HepG2 (cell line): Measurements from ENCODE around the gene B4GALT5. TPM values are rescaled to one million over a fixed set of nuclear protein-coding genes. Genes with fewer than 3 reads are reported as not detected.

Experiments
- ATAC-seq: fragments of 200-7000 bp; cut with Tn5 transposase; 3 replicates; pipeline ENCODE4 v1.9.1; 2020; ENCODE audit warnings: mild to moderate bottlenecking, moderate library complexity
- BruUV-seq: library from RNA; stranded (reverse); fragments of 400-500 nt; replicated peaks from 2 replicates; lab custom pipeline; 2021; lab: Mats Ljungman, UMichigan
- CTCF ChIA-PET: fragments of 300-600 bp; formaldehyde crosslinking; extraction: SDS; loops from one replicate; lab custom pipeline; 2021; ENCODE audit warnings: low total read pairs, inconsistent platforms, low intra/inter-chr PET ratio; lab: Yijun Ruan, JAX
- POLR2A ChIA-PET: fragments of 350-600 bp; sonication (Branson Sonifier 250); formaldehyde crosslinking; loops from one replicate; lab custom pipeline; 2020; ENCODE audit warnings: antibody characterized with exemption, inconsistent platforms; lab: Yijun Ruan, JAX
- DNase-seq: peaks from one replicate; pipeline ENCODE4 v3.0.0-alpha.2; 2015; ENCODE audit warnings: low spot score
- FAIRE-seq: peaks from 3 replicates; lab custom pipeline; 2011; peaks lifted over from hg19 to GRCh38; lab: Jason Lieb, UNC
- H2AFZ ChIP-seq: one replicate; pipeline ENCODE4 v1.6.1; 2011; ENCODE audit warnings: low read length, inconsistent platforms
- H3K27ac ChIP-seq: fragments of 300-600 bp; 3 replicates; pipeline ENCODE4 v1.8.0; 2011; ENCODE audit warnings: mixed run types, mild to moderate bottlenecking, mixed read lengths, low read length, inconsistent platforms; ENCODE audit not compliant: insufficient read depth; ENCODE audit errors: extremely low read length
- H3K27me3 ChIP-seq, 2 experiments: fragments of 200-600 bp in 1 of 2; 2 replicates in 1 of 2; 3 replicates in 1 of 2; pipeline versions ENCODE4 v1.6.0 to v1.8.0; 2011; ENCODE audit warnings: low read length in 2 of 2, mild to moderate bottlenecking in 2 of 2, moderate library complexity in 2 of 2, inconsistent platforms in 1 of 2; ENCODE audit not compliant: insufficient read depth in 2 of 2, control insufficient read depth in 1 of 2
- H3K36me3 ChIP-seq, 2 experiments: fragments of 200-600 bp in 1 of 2; replicated peaks in 1 of 2; 2 replicates in 1 of 2; 3 replicates in 1 of 2; pipeline versions ENCODE4 v1.5.1 to v1.8.0; 2011; ENCODE audit warnings: low read length in 2 of 2, inconsistent platforms in 1 of 2; ENCODE audit not compliant: insufficient read depth in 2 of 2, control insufficient read depth in 1 of 2
- H3K4me1 ChIP-seq: 2 replicates; pipeline ENCODE4 v1.5.1; 2012; ENCODE audit warnings: low read length, inconsistent platforms; ENCODE audit not compliant: insufficient read depth
- H3K4me2 ChIP-seq: 2 replicates; pipeline ENCODE4 v1.6.0; 2011; ENCODE audit warnings: low read depth, low read length, inconsistent platforms
- H3K4me3 ChIP-seq, 3 experiments: fragments of 200-600 bp in 1 of 3; sonication (generic), shearing (Covaris generic) in 1 of 3; replicated peaks in 1 of 3; 2 replicates each; pipeline ENCODE4 v1.5.1; 2011 to 2016; ENCODE audit warnings: low read length in 3 of 3, inconsistent platforms in 2 of 3, low read depth in 2 of 3, mild to moderate bottlenecking in 2 of 3, control low read depth in 1 of 3, mixed read lengths in 1 of 3; ENCODE audit not compliant: insufficient read depth in 1 of 3
- H3K79me2 ChIP-seq: one replicate; pipeline ENCODE4 v1.6.1; 2011; ENCODE audit warnings: low read length, inconsistent platforms; ENCODE audit not compliant: insufficient read depth
- H3K9ac ChIP-seq: 2 replicates; pipeline ENCODE4 v1.6.0; 2011; ENCODE audit warnings: mild to moderate bottlenecking, low read depth, low read length, inconsistent platforms; ENCODE audit not compliant: insufficient read depth
- H3K9me3 ChIP-seq: 2 replicates; pipeline ENCODE4 v1.5.1; 2012; ENCODE audit warnings: mild to moderate bottlenecking, low read length
- H4K20me1 ChIP-seq: 2 replicates; pipeline ENCODE4 v1.6.0; 2011; ENCODE audit warnings: inconsistent platforms, mild to moderate bottlenecking, low read length, moderate library complexity; ENCODE audit not compliant: insufficient read depth
- ELF4 ChIP-seq: sonication (generic); formaldehyde crosslinking; IDR thresholded peaks from 2 replicates; pipeline ENCODE4 v1.5.0; 2020; ENCODE audit warnings: missing genetic modification reagents, mild to moderate bottlenecking, moderate library complexity, borderline replicate concordance
- FOXK2 ChIP-seq: fragments of 450-650 bp; IDR thresholded peaks from 2 replicates; pipeline ENCODE4 v1.6.1; 2016
- HDAC2 ChIP-seq: sonication (generic); formaldehyde crosslinking; IDR thresholded peaks from 2 replicates; pipeline ENCODE4 v1.4.0; 2020; ENCODE audit warnings: missing genetic modification reagents
- HNRNPH1 ChIP-seq: fragments of 200-400 bp; formaldehyde crosslinking; optimal IDR thresholded peaks from 2 replicates; pipeline ENCODE3; 2017; ENCODE audit warnings: mild to moderate bottlenecking, low read depth, low read length
- LCORL ChIP-seq, 2 experiments: fragments of 450-650 bp in 1 of 2; sonication (generic) in 1 of 2; formaldehyde crosslinking in 1 of 2; IDR thresholded peaks; 2 replicates each; pipeline versions ENCODE4 v1.5.0 to v1.6.1; 2017 to 2020; ENCODE audit warnings: antibody characterized with exemption in 1 of 2, missing genetic modification reagents in 1 of 2
- NR0B2 ChIP-seq: sonication (generic); formaldehyde crosslinking; IDR thresholded peaks from 2 replicates; pipeline ENCODE4 v1.4.0; 2020; ENCODE audit warnings: mild to moderate bottlenecking, missing genetic modification reagents
- PLRG1 ChIP-seq: fragments of 450-650 bp; conservative IDR thresholded peaks from 2 replicates; pipeline ENCODE4 v1.6.1; 2016
- STAT5B ChIP-seq: sonication (generic); formaldehyde crosslinking; IDR thresholded peaks from 2 replicates; pipeline ENCODE4 v1.4.0; 2020; ENCODE audit warnings: missing genetic modification reagents
- ZNF256 ChIP-seq: sonication (generic); formaldehyde crosslinking; conservative IDR thresholded peaks from 2 replicates; pipeline ENCODE4 v1.4.0; 2020; ENCODE audit warnings: missing genetic modification reagents
- ZNF280D ChIP-seq: sonication (generic); formaldehyde crosslinking; IDR thresholded peaks from 2 replicates; pipeline ENCODE4 v1.5.1; 2020; ENCODE audit warnings: mild to moderate bottlenecking, missing genetic modification reagents
- ZNF318 ChIP-seq: sonication (generic); formaldehyde crosslinking; IDR thresholded peaks from 2 replicates; pipeline ENCODE4 v1.4.0; 2020; ENCODE audit warnings: mild to moderate bottlenecking, missing genetic modification reagents
- ZSCAN25 ChIP-seq: sonication (generic); formaldehyde crosslinking; IDR thresholded peaks from 2 replicates; pipeline ENCODE4 v1.8.0; 2022; ENCODE audit warnings: mild to moderate bottlenecking, missing genetic modification reagents
- WGBS: methylation state at CpG from one replicate; pipeline ENCODE4 v1.1.6; 2017; ENCODE audit warnings: low lambda C conversion rate; 5-methylcytosine and 5-hydroxymethylcytosine counted together
- in situ Hi-C: cut with HindIII; loops from 2 replicates; pipeline ENCODE4 v1.10.0; 2017; ENCODE audit warnings: low pct_unique_long_range_greater_than_20kb; ENCODE audit not compliant: extremely low pct_ligation_motif_present
- intact Hi-C: fragments of 100-400 bp; cut with micrococcal nuclease; formaldehyde crosslinking; loops from one replicate; pipeline ENCODE4 v1.10.0; 2022; ENCODE audit not compliant: unreplicated experiment
- polyA plus RNA-seq, 8 experiments: library from polyadenylated mRNA; depleted of rRNA in 3 of 8; stranded (reverse) in 7 of 8; unstranded in 1 of 8; fragments of >200 nt; fragmentation: Illumina TruSeq in 4 of 8; extraction: Trizol in 4 of 8; gene quantifications; 2 replicates each; pipeline versions ENCODE4 v1.2.1 to v1.2.3, GENCODE V29; 2011 to 2016; ENCODE audit warnings: low read depth in 4 of 8, missing spikeins in 1 of 8, mixed read lengths in 1 of 8; ENCODE audit not compliant: insufficient read depth in 1 of 8
- total RNA-seq, 5 experiments: library from RNA; depleted of rRNA; stranded (reverse); fragments of >200 nt; fragmentation: Illumina TruSeq; extraction: Trizol; gene quantifications; 2 replicates each; pipeline ENCODE4 v1.2.3, GENCODE V29; 2016; ENCODE audit warnings: low read depth in 1 of 5

Gene B4GALT5
- total and polyA plus RNA-seq, 2 of the 13 experiments (the other 11 are each of a cell fraction or from before 2014, with no cell fraction given) = 27.3 to 30.9 TPM

- no peak for TF ChIP-seq LCORL (IDR thresholded peaks at IDR 0.05)
- no peak for TF ChIP-seq LCORL (CRISPR knock-in tag; IDR thresholded peaks at IDR 0.05)
Observed at GRCh38 chr20:49754596-49754995, 40.9 kb upstream of the B4GALT5 start (continued).

- BruUV-seq = no TSS peak
- intact Hi-C loops = no loop called here
- Histone ChIP-seq H2AFZ (peak overlapping the region; percentile 16), H3K4me3 (no peak overlapping the region), H3K9ac (no peak overlapping the region), H3K27ac (no peak overlapping the region), H3K9me3 (no peaks in the 10 kb centered on the region), H3K4me2 (no peak overlapping the region), H3K79me2 (no peaks in the 10 kb centered on the region), H3K36me3 (no peaks in the 10 kb centered on the region), H4K20me1 (no peaks in the 10 kb centered on the region), H3K4me1 (peaks cover 52% of the 10 kb centered on the region), H3K27me3 (peaks cover 0 to 9% of the 10 kb centered on the region in 2 experiments; a peak in 1 of 5 replicates)
- in situ Hi-C loops = no loop called here
- WGBS = 56% methylated on average over 2 of the region's 2 CpGs
- ATAC-seq (no peak), FAIRE-seq (no peak), DNase-seq (no peak)
- CTCF ChIA-PET = no interaction called here
- POLR2A ChIA-PET = interaction anchor here (1.3 kb wide), 1 partner anchor 15 kb away, joined by 3 read pairs; no protein-coding TSS in a partner anchor
- TF ChIP-seq HNRNPH1 (no peak), STAT5B (CRISPR knock-in tag) (no peak), PLRG1 (no peak), ZNF318 (CRISPR knock-in tag) (no peak), NR0B2 (CRISPR knock-in tag) (no peak), ZNF256 (CRISPR knock-in tag) (no peak), ZSCAN25 (CRISPR knock-in tag) (no peak), ZNF280D (CRISPR knock-in tag) (no peak), ELF4 (no peak), FOXK2 (no peak), HDAC2 (CRISPR knock-in tag) (no peak)
Observed at GRCh38 chr20:49753133-49753532, 39.5 kb upstream of the B4GALT5 start.
